ENCODE results near the gene ARMC12.

DNA sequence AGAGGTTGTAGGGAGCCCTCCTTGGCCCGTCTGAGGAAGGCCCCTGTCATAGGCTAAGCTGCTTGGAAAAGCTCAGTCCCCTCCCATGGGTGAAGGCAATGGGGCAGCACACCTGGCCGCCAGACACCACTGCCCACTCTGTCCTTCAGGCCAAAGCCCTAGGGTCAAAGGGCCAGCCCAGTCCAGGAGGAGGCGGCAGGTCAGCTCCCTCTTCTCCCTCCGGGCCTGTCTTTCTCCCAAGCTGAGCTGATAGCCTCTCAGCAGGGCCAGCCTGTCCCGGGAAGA is 34.5 kb downstream of the ARMC12 start:
- TF ChIP-seq POLR2A (IDR thresholded peaks at IDR 0.05), result no peak
- TF ChIP-seq, protein P1, sequence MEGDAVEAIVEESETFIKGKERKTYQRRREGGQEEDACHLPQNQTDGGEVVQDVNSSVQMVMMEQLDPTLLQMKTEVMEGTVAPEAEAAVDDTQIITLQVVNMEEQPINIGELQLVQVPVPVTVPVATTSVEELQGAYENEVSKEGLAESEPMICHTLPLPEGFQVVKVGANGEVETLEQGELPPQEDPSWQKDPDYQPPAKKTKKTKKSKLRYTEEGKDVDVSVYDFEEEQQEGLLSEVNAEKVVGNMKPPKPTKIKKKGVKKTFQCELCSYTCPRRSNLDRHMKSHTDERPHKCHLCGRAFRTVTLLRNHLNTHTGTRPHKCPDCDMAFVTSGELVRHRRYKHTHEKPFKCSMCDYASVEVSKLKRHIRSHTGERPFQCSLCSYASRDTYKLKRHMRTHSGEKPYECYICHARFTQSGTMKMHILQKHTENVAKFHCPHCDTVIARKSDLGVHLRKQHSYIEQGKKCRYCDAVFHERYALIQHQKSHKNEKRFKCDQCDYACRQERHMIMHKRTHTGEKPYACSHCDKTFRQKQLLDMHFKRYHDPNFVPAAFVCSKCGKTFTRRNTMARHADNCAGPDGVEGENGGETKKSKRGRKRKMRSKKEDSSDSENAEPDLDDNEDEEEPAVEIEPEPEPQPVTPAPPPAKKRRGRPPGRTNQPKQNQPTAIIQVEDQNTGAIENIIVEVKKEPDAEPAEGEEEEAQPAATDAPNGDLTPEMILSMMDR (IDR thresholded peaks at IDR 0.05), result no peak

Data from uterus (tissue), 2 donors.